HG03108 (cell line): Measurements from ENCODE around the gene NCKAP5.

Source experiments
- ATAC-seq: cut with Tn5 transposase; IDR thresholded peaks from one replicate; pipeline ENCODE4 v1.9.1; 2021; ENCODE audit warnings: moderate library complexity; ENCODE audit not compliant: unreplicated experiment

The NCKAP5 gene

DNA sequence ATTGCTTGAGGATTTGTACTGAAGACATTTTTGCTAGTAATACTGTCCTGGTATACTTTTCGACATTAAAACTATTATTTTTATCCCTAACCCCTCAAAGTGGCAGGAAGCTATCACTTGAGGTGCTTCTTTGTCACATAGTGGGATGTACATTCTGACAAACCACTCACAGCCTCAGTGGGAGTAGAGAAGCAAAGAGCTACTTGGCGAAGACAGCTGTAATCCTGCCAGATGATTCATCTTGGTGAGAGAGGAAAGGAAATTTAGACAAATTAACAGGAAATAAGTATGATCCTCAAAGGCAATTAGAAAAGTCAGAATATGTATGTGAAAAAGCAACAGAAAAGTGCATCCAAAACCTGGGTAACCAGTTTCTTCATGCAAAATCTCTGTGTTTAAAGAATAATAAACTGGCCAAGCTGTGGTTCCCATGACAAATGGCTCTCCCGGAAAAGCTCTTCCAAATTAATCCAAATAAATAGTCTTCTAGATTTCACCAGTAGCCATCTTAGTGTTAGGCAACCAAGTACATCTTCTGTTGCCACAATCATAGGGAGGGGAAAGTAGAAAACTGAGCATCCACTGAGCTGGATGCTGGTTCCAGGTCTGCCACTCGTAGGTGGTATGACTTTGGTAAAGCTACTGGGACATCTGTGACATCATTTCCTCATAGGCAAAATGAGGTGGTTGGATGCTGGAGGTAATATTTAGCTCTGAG lies 590.3 kb downstream of the NCKAP5 start:
- no peak for ATAC-seq

DNA sequence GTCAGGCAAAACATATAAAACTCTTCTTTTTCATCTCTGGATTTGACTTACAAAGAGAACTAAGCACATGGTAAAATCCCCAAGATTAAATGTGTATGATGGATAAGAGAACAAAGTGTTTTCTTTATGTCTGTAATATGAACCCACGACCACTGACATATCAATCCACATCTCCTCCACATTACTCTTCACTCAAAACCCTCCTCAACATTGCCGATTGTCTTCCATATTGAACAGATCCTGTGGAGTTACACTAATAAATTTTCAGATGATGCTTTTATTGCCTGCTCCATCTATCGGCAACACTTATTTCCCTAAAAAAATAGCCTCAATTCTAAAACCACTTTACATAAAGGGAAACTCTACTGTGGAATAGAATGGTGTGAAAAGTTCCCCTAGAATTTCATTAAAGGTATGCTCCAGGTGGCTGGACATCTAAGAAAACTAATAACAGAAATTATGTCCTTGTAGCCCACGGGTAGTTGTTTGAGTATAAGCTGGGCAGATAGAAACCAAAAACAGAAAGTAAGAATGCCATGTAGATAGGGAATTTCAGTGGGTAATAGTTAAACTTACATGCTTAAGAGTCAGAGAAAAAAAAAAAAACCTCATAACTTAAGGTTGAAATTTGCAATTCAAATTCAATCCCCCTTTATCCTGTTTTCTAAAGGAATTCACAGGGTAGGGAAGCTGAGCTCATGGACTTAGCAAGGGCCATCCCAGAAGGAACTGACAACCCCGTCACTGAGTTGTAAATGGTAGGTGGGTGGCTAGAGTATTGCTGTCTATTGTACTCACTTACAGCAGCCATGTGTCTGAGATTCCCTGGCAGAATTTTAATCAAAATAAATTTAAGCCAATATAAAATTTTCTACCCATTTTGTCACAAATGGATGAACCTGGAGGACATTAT lies 592.8 kb downstream of the NCKAP5 start:
- no peak for ATAC-seq

DNA sequence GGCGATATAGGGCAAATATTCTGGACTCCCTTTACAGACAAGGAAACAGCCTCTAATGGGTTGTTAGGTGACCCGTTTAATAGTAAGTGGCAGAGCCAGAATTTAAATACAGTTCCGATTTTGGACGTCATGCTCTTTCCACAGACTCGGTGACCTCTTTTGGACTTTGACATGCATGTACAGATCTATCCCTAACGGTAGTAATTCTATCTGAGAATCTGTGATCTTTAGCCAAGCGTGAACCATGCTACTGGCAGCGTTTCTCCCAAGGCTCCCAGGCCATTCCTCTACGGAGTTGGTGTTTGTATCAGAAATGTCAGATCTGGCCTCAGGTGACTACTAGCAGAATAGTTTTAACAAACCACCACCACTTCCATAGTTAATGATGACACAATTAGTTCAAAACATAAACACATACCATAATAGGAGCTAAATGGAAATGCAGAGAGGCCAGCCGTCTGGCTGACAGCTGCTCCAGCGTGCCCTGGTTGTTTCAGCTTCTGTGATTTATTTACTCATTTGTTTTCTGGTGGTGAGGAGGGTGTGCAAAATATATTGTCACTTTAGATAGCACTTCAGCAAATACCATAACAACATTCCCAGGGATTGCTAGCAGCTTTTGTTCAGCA lies 593.7 kb downstream of the NCKAP5 start:
- no peak for ATAC-seq

DNA sequence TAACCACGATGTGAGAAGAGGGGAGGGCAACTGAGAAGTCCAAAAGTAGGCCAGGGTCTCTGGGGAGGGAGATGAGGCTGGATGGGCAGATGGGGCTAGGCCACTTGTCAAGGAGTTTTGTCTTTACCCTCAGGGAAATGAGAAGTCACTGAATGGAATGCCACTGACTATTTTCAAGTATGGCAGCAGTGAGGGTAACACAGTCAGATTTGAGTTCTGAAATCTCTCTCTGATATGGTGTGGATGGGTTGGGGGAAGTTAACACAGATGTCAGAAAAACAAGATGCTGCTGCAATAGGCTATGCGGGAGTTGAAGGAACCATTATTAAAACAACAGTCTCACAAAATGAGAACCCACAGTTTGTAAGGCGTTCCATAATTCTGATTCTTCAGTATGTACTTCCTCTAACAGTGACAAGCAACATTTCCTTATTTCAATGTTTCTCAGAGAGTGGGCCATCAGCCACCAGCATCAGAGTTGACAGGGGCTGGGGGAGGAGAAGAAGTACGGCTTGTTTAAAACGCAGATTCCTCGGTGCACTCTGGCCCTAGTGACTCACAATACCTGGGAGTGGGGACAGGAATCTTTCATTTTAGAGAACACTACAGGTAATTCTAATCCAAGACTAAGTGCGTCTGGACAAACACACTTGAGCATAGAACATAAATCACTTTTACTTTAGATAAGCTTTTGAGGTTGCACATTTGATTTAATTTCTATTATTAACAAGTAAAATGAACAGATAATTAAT lies 596.8 kb downstream of the NCKAP5 start:
- ATAC-seq, result no peak

DNA sequence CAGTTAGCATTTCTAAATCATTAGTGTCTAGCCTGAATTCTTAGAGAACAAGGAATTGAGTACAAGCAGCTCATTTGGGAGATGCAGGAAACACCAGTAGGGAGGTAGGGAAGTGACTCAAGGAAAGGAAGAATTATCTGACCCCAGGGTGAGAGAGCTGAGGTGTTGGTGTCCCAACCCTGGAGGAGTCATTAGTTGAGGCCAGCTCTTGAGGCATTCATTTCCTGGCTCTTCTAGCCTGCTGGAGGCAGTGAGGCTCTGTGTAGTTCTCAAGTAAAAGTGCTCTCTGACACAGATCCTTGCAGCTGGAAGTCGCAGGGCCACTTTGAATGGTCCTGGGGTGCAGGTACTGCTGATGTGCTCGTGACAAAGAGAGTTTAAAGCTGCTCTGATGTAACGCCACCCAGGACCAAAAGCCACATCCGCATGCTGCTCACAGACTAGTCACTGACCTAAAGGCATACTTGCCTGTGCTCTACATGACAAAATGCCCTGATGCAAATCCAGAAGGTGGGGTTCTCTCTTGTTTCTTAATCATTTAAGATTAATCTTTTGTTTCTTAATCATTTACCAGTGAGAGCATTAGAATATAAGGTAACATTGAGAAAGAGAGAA lies 598.8 kb downstream of the NCKAP5 start:
- no peak for ATAC-seq

DNA sequence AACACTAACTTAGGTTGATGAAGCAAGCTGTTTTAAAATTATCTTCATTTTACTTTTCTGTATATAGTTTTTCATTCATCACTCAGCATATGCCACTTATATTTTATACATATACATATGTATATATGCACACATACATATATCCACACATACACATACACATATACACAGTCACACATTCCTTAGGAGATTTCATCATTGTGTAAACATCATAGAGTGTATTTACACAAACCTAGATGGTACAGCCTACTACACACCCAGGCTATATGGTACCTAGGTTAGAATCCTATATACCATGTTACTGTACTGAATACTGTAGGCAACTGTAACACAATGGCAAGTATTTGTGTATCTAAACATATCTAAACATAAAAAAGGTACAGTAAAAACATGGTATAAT lies 602.8 kb downstream of the NCKAP5 start:
- ATAC-seq, result no peak

DNA sequence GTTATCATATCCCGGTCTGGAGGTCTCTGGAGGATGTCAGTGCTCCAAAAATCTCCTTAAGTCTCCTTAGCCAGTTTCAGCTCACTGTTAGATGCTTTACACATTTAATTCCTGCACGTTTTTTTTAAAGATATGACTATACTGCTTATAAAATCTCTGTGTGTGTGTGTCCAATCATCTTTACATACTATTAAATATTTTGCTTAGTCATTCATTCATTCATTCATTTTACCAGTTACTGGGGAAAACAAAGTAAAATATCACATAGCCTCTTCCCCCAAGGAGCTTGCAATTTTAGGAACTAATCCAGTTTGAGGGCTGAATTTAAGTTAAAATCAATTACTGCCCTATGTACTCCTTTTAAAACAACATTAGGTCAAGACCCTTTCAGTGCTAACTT lies 605.1 kb downstream of the NCKAP5 start:
- no peak for ATAC-seq

DNA sequence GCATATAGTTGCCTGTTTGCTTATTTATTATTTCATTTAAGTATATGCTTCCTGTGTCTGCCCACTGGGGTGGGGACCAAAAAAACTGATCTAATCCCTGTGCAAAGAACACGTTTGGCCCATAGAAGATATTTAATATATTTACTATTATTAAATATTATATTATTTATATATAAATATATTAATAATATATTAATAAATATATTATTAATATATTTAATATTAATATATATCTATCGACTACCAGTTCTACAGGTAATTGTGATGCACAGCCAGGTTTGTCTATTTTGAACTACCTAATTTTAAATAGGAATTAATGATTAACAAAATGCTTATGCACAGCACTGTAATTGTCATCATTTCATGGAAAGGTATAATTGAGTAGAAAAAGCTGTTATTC lies 609.4 kb downstream of the NCKAP5 start:
- ATAC-seq, result no peak

DNA sequence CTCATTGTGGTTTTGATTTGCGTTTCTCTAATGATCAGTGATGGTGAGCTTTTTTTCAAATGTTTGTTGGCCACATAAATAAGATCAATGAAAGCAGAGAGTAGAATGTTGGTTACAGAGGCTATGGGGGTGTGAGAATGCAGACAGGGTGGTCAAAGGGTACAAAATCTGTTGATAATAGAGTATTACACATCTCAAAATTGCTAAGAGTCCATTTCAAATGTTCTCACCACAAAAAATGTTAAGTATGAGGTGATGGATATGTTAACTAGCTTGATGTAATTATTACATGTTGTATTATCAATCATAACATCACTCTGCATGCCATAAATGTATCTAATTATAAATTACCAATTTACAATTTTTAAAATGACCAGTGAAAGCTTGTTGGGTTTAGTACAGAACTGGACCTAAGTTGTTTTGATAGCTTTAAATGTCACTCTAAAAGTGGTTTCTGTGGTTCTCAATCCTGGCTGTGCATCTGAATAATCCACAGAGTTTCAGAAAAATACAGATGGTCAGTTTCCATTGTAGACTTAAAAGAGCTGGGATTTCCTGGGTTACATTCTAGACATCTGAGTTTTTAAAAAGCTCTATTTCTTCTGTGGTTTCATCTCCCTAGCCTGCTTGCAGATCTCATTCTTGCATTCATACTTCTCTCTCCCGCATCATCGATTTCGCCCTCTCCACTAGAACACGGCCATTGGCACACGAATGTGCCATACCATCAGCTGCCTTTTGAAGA lies 612.2 kb downstream of the NCKAP5 start:
- ATAC-seq, result no peak

DNA sequence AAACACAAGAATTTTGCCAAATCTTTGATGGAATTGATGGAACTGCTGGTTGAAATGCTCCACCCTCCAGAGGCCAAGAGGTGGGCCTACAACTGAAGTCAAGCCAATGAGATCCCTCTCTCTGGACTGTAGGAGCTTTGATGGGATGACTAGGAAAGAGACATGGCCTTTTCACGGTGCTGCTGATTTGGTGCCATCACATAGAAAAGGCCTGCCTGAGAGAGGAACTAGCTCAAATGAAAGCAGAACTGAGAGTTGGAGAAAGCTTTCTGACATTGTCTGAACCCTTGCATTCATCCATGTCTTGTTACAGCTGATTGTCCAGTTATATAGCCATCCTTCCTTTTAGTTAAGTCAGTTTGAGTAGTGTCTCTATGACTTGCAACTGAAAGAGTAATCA lies 614.5 kb downstream of the NCKAP5 start:
- peak; percentile 83 for ATAC-seq

DNA sequence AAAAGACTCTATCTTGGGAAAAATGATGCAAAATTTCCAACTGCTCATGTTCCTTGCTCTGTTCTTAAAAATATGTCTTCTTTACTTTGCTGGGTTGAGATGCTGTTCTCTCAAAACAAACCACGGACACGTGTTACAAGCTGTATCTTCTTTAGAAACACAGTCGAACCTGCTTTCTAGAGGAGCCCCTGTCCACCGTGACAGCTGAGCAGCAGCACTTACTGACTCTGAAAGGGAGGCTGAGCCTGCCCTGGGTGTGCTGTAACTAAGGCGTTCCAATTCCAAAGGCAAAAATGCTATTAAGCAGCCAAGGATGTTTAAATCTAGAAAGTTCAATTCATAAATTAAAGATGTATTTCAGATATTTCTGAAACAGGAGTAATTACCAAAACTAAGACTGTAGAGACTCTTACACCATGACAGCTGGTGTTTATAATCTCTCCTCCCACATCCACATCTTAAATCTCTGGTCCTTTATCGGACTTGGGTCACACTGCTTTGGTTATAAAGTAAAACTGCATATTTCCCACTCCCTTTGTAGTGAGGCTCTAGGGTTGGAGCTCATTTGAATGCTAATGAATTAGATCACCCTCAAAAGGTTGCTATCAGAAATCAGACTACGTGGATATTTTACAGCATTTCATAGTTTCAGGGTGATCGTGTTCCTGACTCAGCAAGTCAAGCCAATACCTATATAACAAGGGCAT lies 617.1 kb downstream of the NCKAP5 start:
- no peak for ATAC-seq

DNA sequence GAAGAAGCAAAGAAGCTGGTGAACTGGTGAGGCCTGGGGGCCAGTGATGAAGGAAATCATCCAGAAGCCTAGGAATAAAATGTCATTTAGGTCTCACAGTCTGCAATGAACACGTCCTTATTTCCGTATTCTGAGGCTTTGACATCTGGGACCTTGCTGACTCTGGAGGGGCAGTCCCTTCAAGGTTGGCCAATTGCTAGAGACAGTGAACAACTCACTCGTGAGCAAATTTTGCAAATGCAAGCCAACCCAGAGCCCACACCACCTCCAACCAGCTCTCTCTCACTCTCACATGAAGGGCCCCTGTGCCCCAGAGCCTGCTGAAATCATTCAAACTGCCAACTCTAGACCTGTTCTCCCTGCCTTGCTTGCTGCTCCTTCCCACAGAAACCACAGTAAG lies 619.2 kb downstream of the NCKAP5 start:
- no peak for ATAC-seq

DNA sequence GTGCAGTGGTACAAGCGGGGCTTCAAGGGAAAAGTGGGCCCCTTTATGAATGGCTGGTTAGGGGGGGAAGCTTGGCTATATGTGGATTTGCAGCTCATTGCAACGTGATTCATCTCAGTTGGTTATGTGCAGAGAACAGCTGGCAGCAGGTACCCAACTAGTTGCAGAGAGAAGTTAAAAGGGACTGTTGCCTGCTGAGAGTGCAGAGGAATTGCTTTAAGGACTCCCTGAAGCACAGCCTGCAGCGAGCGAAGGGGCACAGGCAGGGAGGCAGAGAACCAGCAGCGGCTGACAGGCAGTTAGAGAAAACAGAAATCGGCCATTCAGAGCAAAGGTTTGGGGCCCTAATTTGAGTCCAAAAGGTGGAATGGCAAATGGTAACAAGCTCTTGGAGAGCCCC lies 620.1 kb downstream of the NCKAP5 start:
- ATAC-seq, result no peak

DNA sequence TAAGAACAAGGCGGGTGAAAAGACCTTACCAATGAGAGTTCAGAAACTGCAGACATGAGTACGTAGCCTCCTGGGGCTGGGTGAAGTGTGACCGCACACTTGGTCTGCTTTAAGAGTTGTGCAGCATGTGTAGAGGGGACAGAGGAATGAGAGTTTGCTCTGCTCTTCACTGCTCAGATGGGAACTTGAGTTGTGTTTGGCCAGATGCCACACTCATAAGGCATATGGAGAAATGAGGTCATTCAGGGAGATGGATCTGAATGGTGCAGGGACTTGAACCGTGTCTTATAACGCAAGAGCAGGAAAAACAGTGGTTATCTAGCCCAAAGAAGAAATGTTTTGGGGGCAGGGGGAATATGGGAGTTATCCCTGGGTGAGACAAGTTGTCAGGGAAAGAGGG lies 624.4 kb downstream of the NCKAP5 start:
- ATAC-seq, result no peak

DNA sequence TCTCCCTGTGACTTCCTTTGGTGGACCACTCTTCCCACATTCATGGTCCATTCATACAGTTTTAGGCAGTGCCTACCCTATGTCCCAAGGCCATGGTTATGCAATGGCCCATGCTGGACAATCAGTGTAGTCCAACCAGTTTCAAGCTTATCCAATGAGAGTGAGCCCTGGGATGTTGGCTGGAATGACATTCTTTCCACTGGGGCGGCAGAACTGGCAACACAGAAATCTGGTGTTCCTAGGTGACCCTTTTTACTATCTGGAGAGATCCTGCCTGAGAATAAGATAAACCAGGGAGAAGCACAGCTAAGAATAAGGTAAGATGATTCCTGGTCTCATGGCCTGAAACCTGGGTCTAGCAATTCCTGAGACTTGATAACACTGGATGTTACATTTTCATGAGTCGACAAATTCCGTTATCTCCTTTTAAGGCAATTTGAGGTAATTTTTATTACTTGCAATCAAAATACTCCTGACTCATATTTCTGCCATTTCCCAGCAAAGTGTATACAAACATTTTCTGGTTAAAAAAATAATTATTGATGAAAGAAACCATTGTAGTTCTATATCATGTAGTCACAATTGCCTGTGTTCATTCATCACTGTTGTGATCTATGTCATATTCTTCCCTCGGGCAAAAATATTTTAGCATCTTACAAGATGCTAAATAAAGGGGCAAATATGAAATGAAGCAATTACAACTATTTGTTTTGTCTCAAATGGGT lies 626.8 kb downstream of the NCKAP5 start:
- ATAC-seq, result no peak

DNA sequence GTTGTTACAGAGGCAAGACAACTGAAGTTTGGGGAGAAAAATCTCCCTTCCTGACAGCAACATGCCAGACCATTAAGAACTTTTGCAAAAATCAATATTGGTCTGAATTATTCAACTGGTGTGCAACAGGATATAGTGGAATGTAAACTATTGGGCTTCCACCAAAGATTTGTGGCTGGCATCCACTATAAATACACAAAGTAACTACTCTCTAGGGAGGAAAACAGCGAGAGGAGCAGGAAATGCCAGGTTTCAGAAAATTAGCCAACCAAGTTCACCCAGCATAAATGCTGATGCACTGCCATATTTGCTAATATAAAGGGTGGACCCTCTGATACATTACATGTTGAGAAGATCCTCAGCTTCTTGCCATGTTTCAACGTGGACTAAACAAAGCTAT lies 630.6 kb downstream of the NCKAP5 start:
- no peak for ATAC-seq

DNA sequence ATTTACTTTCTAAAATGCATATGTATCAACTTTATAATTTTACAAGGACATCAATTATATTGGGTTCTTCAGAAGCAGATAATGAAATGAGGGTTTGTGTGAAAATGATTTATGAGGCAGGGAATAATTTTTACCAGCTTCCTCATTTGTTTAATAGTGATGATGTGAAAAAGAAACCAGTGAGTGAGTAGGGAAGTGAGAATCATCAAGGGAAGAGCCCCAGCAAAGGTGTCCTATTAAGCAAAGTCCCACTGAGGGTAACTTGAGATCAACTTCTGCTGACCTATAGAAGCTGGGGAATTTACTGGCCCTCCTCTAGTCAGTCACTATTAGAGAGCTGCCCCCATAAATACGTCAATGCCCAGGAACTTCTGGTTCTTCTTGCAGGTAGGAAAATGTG lies 631.5 kb downstream of the NCKAP5 start:
- ATAC-seq, result peak; percentile 77

DNA sequence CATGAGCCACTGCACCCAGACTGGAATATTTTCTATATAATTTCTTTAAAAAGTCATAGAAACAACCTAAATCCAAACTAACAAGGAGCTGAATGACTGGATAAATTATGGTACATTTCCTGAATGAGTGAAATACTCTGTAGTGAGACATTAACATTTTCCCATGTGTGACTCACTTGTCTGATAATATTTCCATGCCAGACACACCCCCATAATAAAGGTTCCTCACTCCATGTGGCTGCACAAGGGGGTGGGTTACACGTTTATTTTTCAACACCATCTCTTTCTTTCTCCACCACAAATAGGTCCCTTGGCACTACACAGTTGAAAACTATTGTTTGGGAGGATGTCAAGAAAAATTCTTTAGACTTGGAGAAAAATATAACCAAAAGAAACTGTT lies 632.0 kb downstream of the NCKAP5 start:
- ATAC-seq, result no peak

DNA sequence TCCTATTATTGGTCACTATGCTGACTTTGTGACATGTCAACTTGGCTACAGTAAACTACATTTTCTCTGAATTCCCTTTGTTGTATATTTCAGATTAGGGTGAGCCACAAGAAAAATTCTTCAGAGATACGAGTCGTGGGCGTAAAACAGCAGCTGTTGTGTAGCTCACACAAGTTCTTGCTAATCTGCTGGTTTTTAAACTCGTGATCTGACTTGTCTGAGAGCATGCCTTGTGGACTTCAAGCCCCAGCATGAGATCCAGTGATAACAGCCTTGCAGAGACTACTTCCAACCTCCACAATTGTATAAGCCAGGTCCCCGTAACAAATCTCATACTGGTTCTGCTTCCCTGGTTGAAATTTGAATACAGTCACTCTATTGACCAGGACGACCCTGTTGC lies 638.5 kb downstream of the NCKAP5 start:
- no peak for ATAC-seq
